ENCODE results near the gene E2F6.

Gene E2F6

DNA sequence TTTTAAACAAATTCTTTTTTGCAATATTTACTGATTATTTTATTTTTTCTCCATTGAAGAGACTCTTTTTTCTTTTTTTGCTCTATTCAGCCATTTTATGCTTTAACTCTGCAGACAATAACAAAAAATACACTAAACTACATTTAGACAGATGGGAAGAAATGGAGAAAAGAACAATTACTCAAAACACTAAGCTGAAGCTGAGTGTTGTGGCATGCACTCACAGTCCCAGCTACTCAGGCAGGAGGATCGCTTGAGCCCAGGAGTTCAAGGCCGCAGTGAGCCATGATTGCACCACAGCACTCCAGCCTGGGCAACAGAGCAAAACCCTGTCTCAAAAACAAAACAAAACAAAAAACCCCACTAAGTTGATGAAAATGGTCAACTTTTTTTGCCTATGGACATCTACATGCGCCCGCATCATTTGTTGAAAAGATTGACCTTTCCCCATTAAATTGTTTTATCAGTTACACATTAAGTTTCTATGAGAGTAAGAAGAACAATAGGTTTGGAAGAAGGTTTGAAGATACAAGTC lies 43.0 kb downstream of the E2F6 start:
- Histone ChIP-seq H3K79me2 (ENCODE audit: control insufficient read depth, insufficient read depth, low read length) (no peaks in the 10 kb centered on the region), H3K4ac (ENCODE audit: low read depth, low read length) (no peak overlapping the region)
- WGBS (ENCODE audit: extremely low coverage, insufficient coverage, low lambda C conversion rate): no CpG with 5 or more reads among the region's 4 CpGs

DNA sequence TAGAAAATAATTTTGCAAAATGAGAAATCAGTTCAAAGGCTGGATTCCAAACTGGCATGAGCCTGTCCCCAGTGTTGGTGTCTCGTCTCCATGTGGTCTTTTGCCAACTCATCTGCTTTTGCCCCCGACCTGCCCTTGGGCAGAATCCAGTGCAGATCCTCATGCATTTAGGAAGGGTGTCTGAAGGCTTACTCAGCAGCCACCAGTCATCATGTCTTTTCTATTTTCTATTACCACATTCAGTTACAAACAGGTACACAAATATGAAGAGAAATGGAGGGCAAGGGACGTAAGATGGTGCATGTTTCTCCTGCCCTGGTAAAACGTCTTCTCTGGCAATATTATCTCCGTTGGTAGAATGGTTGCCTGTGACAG lies 43.5 kb downstream of the E2F6 start:
- Histone ChIP-seq H3K4ac (ENCODE audit: low read depth, low read length) (no peak overlapping the region), H3K23ac (ENCODE audit: low read length) (no peak overlapping the region), H4K8ac (ENCODE audit: low read depth, low read length) (no peak overlapping the region), H3K4me3 (ENCODE audit: low read length) (no peak overlapping the region), H3K4me2 (ENCODE audit: low read length) (no peak overlapping the region), H2BK5ac (ENCODE audit: low read length) (no peak overlapping the region), H2BK15ac (replicated peaks; ENCODE audit: low read depth) (no peak overlapping the region), H3K4me1 (ENCODE audit: control insufficient read depth, low read depth, low read length) (no peaks in the 10 kb centered on the region), H3K27ac (ENCODE audit: low read depth, low read length) (no peak overlapping the region), H3K27me3 (ENCODE audit: insufficient read depth, low read length, poor library complexity) (no peaks in the 10 kb centered on the region), H3K36me3 (ENCODE audit: control insufficient read depth, insufficient read depth, low read length) (no peaks in the 10 kb centered on the region), H3K9ac (ENCODE audit: low read length) (no peak overlapping the region), H3K18ac (ENCODE audit: low read length) (no peak overlapping the region), H4K5ac (ENCODE audit: low read length) (no peak overlapping the region), H3K79me2 (ENCODE audit: control insufficient read depth, insufficient read depth, low read length) (no peaks in the 10 kb centered on the region), H3K56ac (ENCODE audit: low read length) (no peak overlapping the region), H3K79me1 (ENCODE audit: low read length) (no peaks in the 10 kb centered on the region), H2BK120ac (ENCODE audit: low read depth, low read length) (no peak overlapping the region), H2AK5ac (ENCODE audit: low read length) (no peak overlapping the region)
- WGBS (ENCODE audit: extremely low coverage, insufficient coverage, low lambda C conversion rate): no CpG with 5 or more reads among the region's 5 CpGs
- no peak for DNase-seq

More for the DNA sequence above, 43.0 kb downstream of the E2F6 start:
- H2BK5ac ChIP-seq (ENCODE audit: low read length): no peak overlapping the region
- no peak overlapping the region for H4K8ac ChIP-seq (ENCODE audit: low read depth, low read length)
- H3K56ac ChIP-seq (ENCODE audit: low read length): no peak overlapping the region
- no peak overlapping the region for H3K9ac ChIP-seq (ENCODE audit: low read length)
- no peak for DNase-seq
- H3K4me2 ChIP-seq (ENCODE audit: low read length): no peak overlapping the region
- no peaks in the 10 kb centered on the region for H3K36me3 ChIP-seq (ENCODE audit: control insufficient read depth, insufficient read depth, low read length)
- H3K27ac ChIP-seq (ENCODE audit: low read depth, low read length): no peak overlapping the region
- H4K5ac ChIP-seq (ENCODE audit: low read length): no peak overlapping the region
- no peak overlapping the region for H2BK120ac ChIP-seq (ENCODE audit: low read depth, low read length)
- H3K4me1 ChIP-seq (ENCODE audit: control insufficient read depth, low read depth, low read length): no peaks in the 10 kb centered on the region
- H3K4me3 ChIP-seq (ENCODE audit: low read length): no peak overlapping the region
- H3K18ac ChIP-seq (ENCODE audit: low read length): no peak overlapping the region
- H3K79me1 ChIP-seq (ENCODE audit: low read length): no peaks in the 10 kb centered on the region
- H3K23ac ChIP-seq (ENCODE audit: low read length): no peak overlapping the region
- no peak overlapping the region for H2BK15ac ChIP-seq (replicated peaks; ENCODE audit: low read depth)
- H3K27me3 ChIP-seq (ENCODE audit: insufficient read depth, low read length, poor library complexity): no peaks in the 10 kb centered on the region
- H2AK5ac ChIP-seq (ENCODE audit: low read length): no peak overlapping the region

DNA sequence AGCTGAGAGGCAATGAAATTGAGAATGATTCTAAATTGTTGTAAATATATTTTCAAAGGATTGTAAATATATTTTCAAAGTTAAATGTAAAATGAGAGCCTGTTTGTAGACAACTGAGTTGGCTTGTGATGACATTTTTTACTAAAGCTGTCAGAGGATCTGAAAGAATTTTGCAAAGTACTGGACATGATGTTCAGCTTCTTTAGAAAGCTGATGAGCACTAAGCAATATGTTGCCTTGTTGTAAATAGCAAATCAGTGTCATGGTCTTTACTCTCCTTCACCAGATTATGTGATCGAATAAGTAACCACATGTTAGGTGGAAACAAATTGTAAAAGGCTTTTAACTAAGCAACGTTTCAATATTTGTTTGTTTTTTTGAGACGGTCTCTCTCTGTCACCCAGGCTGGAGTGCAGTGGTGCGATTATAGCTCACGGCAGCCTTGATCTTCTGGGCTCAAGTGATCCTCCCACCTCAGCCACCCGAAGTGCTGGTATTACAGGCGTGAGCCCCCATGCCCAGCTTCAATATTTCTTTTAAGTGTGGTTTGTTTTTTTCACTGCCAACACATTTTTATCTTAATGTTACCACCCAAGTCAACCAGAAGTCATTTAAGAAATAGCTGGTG lies 44.0 kb downstream of the E2F6 start:
- no peak overlapping the region for H2AK5ac ChIP-seq (ENCODE audit: low read length)
- H3K18ac ChIP-seq (ENCODE audit: low read length): no peak overlapping the region
- no peaks in the 10 kb centered on the region for H3K27me3 ChIP-seq (ENCODE audit: insufficient read depth, low read length, poor library complexity)
- H3K56ac ChIP-seq (ENCODE audit: low read length): no peak overlapping the region
- no peak overlapping the region for H4K5ac ChIP-seq (ENCODE audit: low read length)
- no peak overlapping the region for H3K23ac ChIP-seq (ENCODE audit: low read length)
- DNase-seq: no peak
- no peak overlapping the region for H2BK120ac ChIP-seq (ENCODE audit: low read depth, low read length)
- H2BK5ac ChIP-seq (ENCODE audit: low read length): no peak overlapping the region
- no peaks in the 10 kb centered on the region for H3K36me3 ChIP-seq (ENCODE audit: control insufficient read depth, insufficient read depth, low read length)
- H3K4me3 ChIP-seq (ENCODE audit: low read length): no peak overlapping the region
- WGBS (ENCODE audit: extremely low coverage, insufficient coverage, low lambda C conversion rate): no CpG with 5 or more reads among the region's 7 CpGs
- H3K79me2 ChIP-seq (ENCODE audit: control insufficient read depth, insufficient read depth, low read length): no peaks in the 10 kb centered on the region
- H3K4me2 ChIP-seq (ENCODE audit: low read length): no peak overlapping the region
- no peaks in the 10 kb centered on the region for H3K4me1 ChIP-seq (ENCODE audit: control insufficient read depth, low read depth, low read length)
- no peak overlapping the region for H2BK15ac ChIP-seq (replicated peaks; ENCODE audit: low read depth)
- no peak overlapping the region for H3K9ac ChIP-seq (ENCODE audit: low read length)
- no peak overlapping the region for H3K4ac ChIP-seq (ENCODE audit: low read depth, low read length)
- no peaks in the 10 kb centered on the region for H3K79me1 ChIP-seq (ENCODE audit: low read length)
- H4K8ac ChIP-seq (ENCODE audit: low read depth, low read length): no peak overlapping the region
- no peak overlapping the region for H3K27ac ChIP-seq (ENCODE audit: low read depth, low read length)

DNA sequence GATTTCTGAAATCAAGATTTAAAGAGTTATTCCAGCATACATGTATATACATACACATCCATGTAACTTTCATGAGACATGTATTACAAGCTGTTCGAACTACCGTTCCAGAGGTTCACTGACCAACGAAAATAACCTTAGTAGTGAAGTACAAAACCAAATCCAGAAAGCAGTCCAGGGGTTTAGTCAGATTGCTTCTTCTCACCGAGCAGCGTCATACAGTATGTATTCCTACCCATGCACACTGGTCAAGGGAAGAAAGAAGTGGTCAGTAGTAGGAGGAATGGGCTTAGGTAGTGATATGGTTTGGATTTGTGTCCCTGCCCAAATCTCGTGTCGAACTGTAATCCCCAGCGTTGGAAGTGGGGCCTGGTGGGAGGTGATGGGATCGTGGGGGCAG lies 45.3 kb downstream of the E2F6 start:
- Histone ChIP-seq H3K18ac (ENCODE audit: low read length) (no peak overlapping the region), H3K4me3 (ENCODE audit: low read length) (no peak overlapping the region)

DNA sequence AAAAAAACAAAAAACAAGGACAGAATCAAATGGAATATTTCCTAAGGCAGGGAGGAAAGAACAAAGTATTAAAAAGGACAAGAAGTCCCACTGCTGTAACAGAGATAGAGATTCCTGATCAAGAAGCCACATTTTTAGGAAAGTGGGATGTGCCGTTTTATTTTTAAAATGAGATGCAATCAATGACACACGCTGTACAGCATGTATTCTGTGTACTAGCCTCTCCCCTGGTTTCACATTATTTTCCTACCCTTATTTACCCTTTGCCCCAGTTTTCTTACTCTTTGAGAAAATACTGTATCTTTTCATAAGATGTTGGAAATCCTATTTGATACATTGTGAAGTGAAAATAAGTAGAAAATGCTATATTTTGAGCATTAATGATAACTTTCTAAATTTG lies 45.8 kb downstream of the E2F6 start:
- Histone ChIP-seq H3K79me2 (ENCODE audit: control insufficient read depth, insufficient read depth, low read length) (no peaks in the 10 kb centered on the region), H2BK5ac (ENCODE audit: low read length) (no peak overlapping the region), H3K4me3 (ENCODE audit: low read length) (no peak overlapping the region), H3K4ac (ENCODE audit: low read depth, low read length) (no peak overlapping the region), H2AK5ac (ENCODE audit: low read length) (no peak overlapping the region), H3K4me1 (ENCODE audit: control insufficient read depth, low read depth, low read length) (no peaks in the 10 kb centered on the region), H4K8ac (ENCODE audit: low read depth, low read length) (no peak overlapping the region), H4K5ac (ENCODE audit: low read length) (no peak overlapping the region), H3K27me3 (ENCODE audit: insufficient read depth, low read length, poor library complexity) (no peaks in the 10 kb centered on the region), H2BK15ac (replicated peaks; ENCODE audit: low read depth) (no peak overlapping the region), H3K56ac (ENCODE audit: low read length) (no peak overlapping the region), H3K9ac (ENCODE audit: low read length) (no peak overlapping the region), H3K4me2 (ENCODE audit: low read length) (no peak overlapping the region), H3K27ac (ENCODE audit: low read depth, low read length) (no peak overlapping the region), H3K23ac (ENCODE audit: low read length) (no peak overlapping the region), H3K79me1 (ENCODE audit: low read length) (no peaks in the 10 kb centered on the region), H2BK120ac (ENCODE audit: low read depth, low read length) (no peak overlapping the region), H3K18ac (ENCODE audit: low read length) (no peak overlapping the region), H3K36me3 (ENCODE audit: control insufficient read depth, insufficient read depth, low read length) (no peaks in the 10 kb centered on the region)
- no peak for DNase-seq
- no CpG with 5 or more reads among the region's 2 CpGs for WGBS (ENCODE audit: extremely low coverage, insufficient coverage, low lambda C conversion rate)

More for the DNA sequence above, 45.3 kb downstream of the E2F6 start:
- Histone ChIP-seq H2AK5ac (ENCODE audit: low read length) (no peak overlapping the region), H3K9ac (ENCODE audit: low read length) (no peak overlapping the region), H2BK120ac (ENCODE audit: low read depth, low read length) (no peak overlapping the region), H3K4me2 (ENCODE audit: low read length) (no peak overlapping the region), H3K56ac (ENCODE audit: low read length) (no peak overlapping the region), H3K36me3 (ENCODE audit: control insufficient read depth, insufficient read depth, low read length) (no peaks in the 10 kb centered on the region), H4K5ac (ENCODE audit: low read length) (no peak overlapping the region), H3K4ac (ENCODE audit: low read depth, low read length) (no peak overlapping the region), H4K8ac (ENCODE audit: low read depth, low read length) (no peak overlapping the region), H2BK5ac (ENCODE audit: low read length) (no peak overlapping the region), H2BK15ac (replicated peaks; ENCODE audit: low read depth) (no peak overlapping the region), H3K23ac (ENCODE audit: low read length) (no peak overlapping the region), H3K4me1 (ENCODE audit: control insufficient read depth, low read depth, low read length) (no peaks in the 10 kb centered on the region), H3K79me1 (ENCODE audit: low read length) (no peaks in the 10 kb centered on the region), H3K79me2 (ENCODE audit: control insufficient read depth, insufficient read depth, low read length) (no peaks in the 10 kb centered on the region), H3K27ac (ENCODE audit: low read depth, low read length) (no peak overlapping the region), H3K27me3 (ENCODE audit: insufficient read depth, low read length, poor library complexity) (no peaks in the 10 kb centered on the region)
- WGBS (ENCODE audit: extremely low coverage, insufficient coverage, low lambda C conversion rate): no CpG with 5 or more reads among the region's 9 CpGs
- no peak for DNase-seq

DNA sequence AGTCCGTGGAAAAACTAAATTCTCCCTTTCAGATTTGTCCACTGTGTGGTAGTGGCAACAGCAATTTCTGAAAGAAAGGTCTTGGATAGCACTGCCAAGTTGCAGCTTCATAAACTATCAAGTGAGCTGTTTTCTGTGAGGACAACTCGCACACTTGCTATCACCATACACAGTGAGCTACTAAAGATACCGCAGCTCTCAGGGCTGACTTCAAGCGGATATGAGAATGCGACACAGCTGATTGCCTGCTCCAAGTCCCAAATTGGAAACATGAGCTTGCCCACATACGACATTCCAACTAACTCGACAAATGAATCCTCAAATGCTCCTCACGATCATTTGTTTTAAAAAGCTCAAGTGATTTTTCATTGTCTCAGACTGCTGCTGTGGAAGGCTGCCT lies 46.2 kb downstream of the E2F6 start:
- H2BK120ac ChIP-seq (ENCODE audit: low read depth, low read length): no peak overlapping the region
- H3K36me3 ChIP-seq (ENCODE audit: control insufficient read depth, insufficient read depth, low read length): no peaks in the 10 kb centered on the region
- no peak overlapping the region for H3K4ac ChIP-seq (ENCODE audit: low read depth, low read length)
- H3K79me1 ChIP-seq (ENCODE audit: low read length): no peaks in the 10 kb centered on the region
- no peak overlapping the region for H3K18ac ChIP-seq (ENCODE audit: low read length)
- no peak overlapping the region for H2BK15ac ChIP-seq (replicated peaks; ENCODE audit: low read depth)
- H2AK5ac ChIP-seq (ENCODE audit: low read length): no peak overlapping the region
- WGBS (ENCODE audit: extremely low coverage, insufficient coverage, low lambda C conversion rate): no CpG with 5 or more reads among the region's 8 CpGs
- H3K4me3 ChIP-seq (ENCODE audit: low read length): no peak overlapping the region
- no peak for DNase-seq
- no peak overlapping the region for H4K8ac ChIP-seq (ENCODE audit: low read depth, low read length)
- no peak overlapping the region for H4K5ac ChIP-seq (ENCODE audit: low read length)
- H3K27ac ChIP-seq (ENCODE audit: low read depth, low read length): no peak overlapping the region
- no peaks in the 10 kb centered on the region for H3K27me3 ChIP-seq (ENCODE audit: insufficient read depth, low read length, poor library complexity)
- no peak overlapping the region for H2BK5ac ChIP-seq (ENCODE audit: low read length)
- H3K23ac ChIP-seq (ENCODE audit: low read length): no peak overlapping the region
- H3K4me1 ChIP-seq (ENCODE audit: control insufficient read depth, low read depth, low read length): no peaks in the 10 kb centered on the region
- H3K79me2 ChIP-seq (ENCODE audit: control insufficient read depth, insufficient read depth, low read length): no peaks in the 10 kb centered on the region
- no peak overlapping the region for H3K56ac ChIP-seq (ENCODE audit: low read length)
- H3K4me2 ChIP-seq (ENCODE audit: low read length): no peak overlapping the region
- H3K9ac ChIP-seq (ENCODE audit: low read length): no peak overlapping the region
